Right atrium auricular region (tissue), 2 donors: ENCODE measurements around the gene SAFB. TPM values are rescaled to one million over a fixed set of nuclear protein-coding genes. Genes with fewer than 3 reads are reported as not detected.
"Not testable (repeated sequence)": the region's sequence is repeated elsewhere in the genome, so short reads cannot be mapped to it uniquely, and the experiment has no call there.

Source experiments
- DNase-seq: peaks from one replicate; pipeline ENCODE4 v3.0.0-alpha.2; 2019; ENCODE audit warnings: low spot score
- H3K27ac ChIP-seq, 2 donors: fragments of 200-600 bp; sonication (generic); 1 replicate in 1 of 2; 2 replicates in 1 of 2; pipeline ENCODE4 v1.5.1; 2016 to 2019
- H3K27me3 ChIP-seq, 2 donors: fragments of 200-600 bp; sonication (generic); one replicate each; pipeline versions ENCODE4 v1.5.1 to v1.6.0; 2017 to 2019
- H3K36me3 ChIP-seq: fragments of 200-600 bp; sonication (generic); one replicate; pipeline ENCODE4 v1.5.1; 2016
- H3K4me1 ChIP-seq, 2 donors: fragments of 200-600 bp; sonication (generic); one replicate each; pipeline versions ENCODE4 v1.5.1 to v1.6.0; 2017 to 2019
- H3K4me3 ChIP-seq, 2 donors: fragments of 200-600 bp; sonication (generic); 1 replicate in 1 of 2; 2 replicates in 1 of 2; pipeline ENCODE4 v1.5.1; 2017 to 2019; ENCODE audit warnings: mild to moderate bottlenecking in 1 of 2, moderate library complexity in 1 of 2
- H3K9me3 ChIP-seq, 2 donors: fragments of 200-600 bp; sonication (generic); one replicate each; pipeline ENCODE4 v1.5.1; 2019
- CTCF ChIP-seq, 2 donors: fragments of 200-600 bp; sonication (generic); IDR thresholded peaks; one replicate each; pipeline ENCODE4 v1.5.1; 2019; ENCODE audit warnings: antibody characterized with exemption in 2 of 2
- total RNA-seq, 2 donors: library from RNA; depleted of rRNA; stranded (reverse); fragments of >200 nt; gene quantifications; one replicate each; pipeline ENCODE4 v1.1.0, GENCODE V29; 2016

Gene SAFB
- total RNA-seq, 2 donors from 2014 or later = 31.9 to 32.7 TPM

- H3K27me3 ChIP-seq = no peaks in the 10 kb centered on the region
- no peak overlapping the region for H3K27ac ChIP-seq
- peaks cover 75% of the 10 kb centered on the region for H3K36me3 ChIP-seq
- no peak for TF ChIP-seq CTCF (IDR thresholded peaks at IDR 0.05)
- no peak for DNase-seq
- no peaks in the 10 kb centered on the region for H3K9me3 ChIP-seq
- H3K4me1 ChIP-seq = no peaks in the 10 kb centered on the region
- no peak overlapping the region for H3K4me3 ChIP-seq
Observed at GRCh38 chr19:5700455-5701092, 77.7 kb downstream of the SAFB start.

DNA sequence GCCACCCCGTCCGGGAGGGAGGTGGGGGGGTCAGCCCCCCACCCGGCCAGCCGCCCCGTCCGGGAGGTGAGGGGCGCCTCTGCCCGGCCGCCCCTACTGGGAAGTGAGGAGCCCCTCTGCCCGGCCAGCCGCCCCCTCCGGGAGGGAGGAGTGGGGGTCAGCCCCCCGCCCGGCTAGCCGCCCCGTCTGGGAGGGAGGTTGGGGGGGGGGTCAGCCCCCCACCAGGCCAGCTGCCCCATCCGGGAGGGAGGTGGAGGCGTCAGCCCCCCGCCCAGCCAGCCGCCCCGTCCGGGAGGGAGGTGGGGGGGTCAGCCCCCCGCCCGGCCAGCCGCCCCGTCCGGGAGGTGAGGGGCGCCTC lies 79.1 kb downstream of the SAFB start:
- H3K27ac ChIP-seq, H3K27me3 ChIP-seq, DNase-seq, H3K9me3 ChIP-seq, H3K4me1 ChIP-seq, H3K4me3 ChIP-seq: not testable (repeated sequence)
- peaks cover 75% of the 10 kb centered on the region for H3K36me3 ChIP-seq

GRCh38 chr19:5703819-5704818 lies 81.2 kb downstream of the SAFB start:
- Histone ChIP-seq H3K4me3 (no peak overlapping the region), H3K4me1 (no peaks in the 10 kb centered on the region), H3K36me3 (peaks cover 68% of the 10 kb centered on the region), H3K27ac (no peak overlapping the region), H3K27me3 (no peaks in the 10 kb centered on the region), H3K9me3 (no peaks in the 10 kb centered on the region)
- no peak for TF ChIP-seq CTCF (IDR thresholded peaks at IDR 0.05)
- no peak for DNase-seq

DNA sequence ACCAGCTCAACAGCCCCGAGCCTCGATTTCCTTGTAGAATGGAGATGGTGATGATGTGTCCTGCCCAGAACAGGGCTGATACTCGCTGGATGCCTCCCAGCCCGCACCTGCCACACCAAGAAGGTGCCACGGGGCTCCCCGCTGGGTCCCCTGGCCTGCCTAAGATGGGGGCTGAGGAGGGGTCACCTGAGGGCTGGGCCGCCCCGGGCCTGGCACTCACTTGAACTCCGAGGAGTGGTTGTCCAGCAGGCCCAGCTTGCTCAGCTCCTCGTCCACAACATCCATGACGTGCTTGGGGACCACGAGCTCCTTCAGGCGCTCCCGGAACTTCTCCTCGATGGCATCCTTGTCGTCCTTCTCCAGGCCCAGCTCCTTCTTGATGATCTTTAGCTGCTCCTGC lies 82.7 kb downstream of the SAFB start:
- H3K36me3 ChIP-seq = peaks cover 58% of the 10 kb centered on the region
- H3K27me3 ChIP-seq = no peaks in the 10 kb centered on the region
- no peak for TF ChIP-seq CTCF (IDR thresholded peaks at IDR 0.05)

GRCh38 chr19:5706876-5707573 lies 84.1 kb downstream of the SAFB start:
- Histone ChIP-seq H3K27ac (no peak overlapping the region), H3K4me1 (no peaks in the 10 kb centered on the region), H3K27me3 (no peaks in the 10 kb centered on the region), H3K4me3 (no peak overlapping the region), H3K9me3 (no peaks in the 10 kb centered on the region), H3K36me3 (peaks cover 68% of the 10 kb centered on the region)
- no peak for DNase-seq
- TF ChIP-seq CTCF (IDR thresholded peaks at IDR 0.05) = no peak

More for the DNA sequence above, 82.7 kb downstream of the SAFB start:
- Histone ChIP-seq H3K27ac (no peak overlapping the region), H3K9me3 (no peaks in the 10 kb centered on the region), H3K4me3 (no peak overlapping the region), H3K4me1 (no peaks in the 10 kb centered on the region)
- DNase-seq = no peak
